H1 (cell line): ENCODE measurements around the gene PIGV. TPM values are rescaled to one million over a fixed set of nuclear protein-coding genes. Genes with fewer than 3 reads are reported as not detected.

Experiments
- CTCF ChIA-PET: fragments of 300-600 bp; sonication (Branson Sonifier 250); formaldehyde crosslinking; loops from one replicate; lab custom pipeline; 2021; ENCODE audit not compliant: partially characterized antibody; lab: Charles Lee
- POLR2A ChIA-PET: fragments of 300-600 bp; sonication (Branson Sonifier 250); formaldehyde crosslinking; loops from one replicate; lab custom pipeline; 2021; ENCODE audit warnings: inconsistent platforms; ENCODE audit not compliant: partially characterized antibody; lab: Charles Lee
- DNase-seq, 2 experiments: peaks; one replicate each; pipeline versions ENCODE4 v3.0.0 to v3.0.0-alpha.2; 2010 to 2022; ENCODE audit warnings: low spot score in 2 of 2, low read depth in 1 of 2, mixed read lengths in 1 of 2
- FAIRE-seq: peaks from 2 replicates; lab custom pipeline; 2011; peaks lifted over from hg19 to GRCh38; lab: Jason Lieb, UNC
- H2AFZ ChIP-seq: 2 replicates; pipeline ENCODE4 v1.8.1; 2012; ENCODE audit warnings: low read length, inconsistent platforms
- H2AK5ac ChIP-seq: 2 replicates; pipeline ENCODE4 v1.6.1; 2013; ENCODE audit warnings: low read depth, low read length
- H2BK120ac ChIP-seq: replicated peaks from 2 replicates; pipeline ENCODE3; 2013; ENCODE audit warnings: low read depth, low read length, inconsistent platforms
- H2BK12ac ChIP-seq: 2 replicates; pipeline ENCODE4 v1.6.1; 2013; ENCODE audit warnings: low read depth, low read length
- H2BK15ac ChIP-seq: 2 replicates; pipeline ENCODE4 v1.6.1; 2013; ENCODE audit warnings: low read length
- H2BK20ac ChIP-seq: 2 replicates; pipeline ENCODE4 v1.6.1; 2013; ENCODE audit warnings: low read length
- H2BK5ac ChIP-seq: 2 replicates; pipeline ENCODE4 v1.6.1; 2013; ENCODE audit warnings: low read depth, low read length
- H3K14ac ChIP-seq: 2 replicates; pipeline ENCODE4 v1.6.1; 2013; ENCODE audit warnings: inconsistent platforms; ENCODE audit not compliant: insufficient read length
- H3K18ac ChIP-seq: 2 replicates; pipeline ENCODE4 v1.6.1; 2013; ENCODE audit warnings: low read length; ENCODE audit errors: extremely low read depth
- H3K23ac ChIP-seq: 2 replicates; pipeline ENCODE4 v1.6.1; 2013; ENCODE audit warnings: inconsistent platforms; ENCODE audit not compliant: insufficient read length
- H3K23me2 ChIP-seq: 2 replicates; pipeline ENCODE4 v1.6.1; 2013; ENCODE audit warnings: low read depth, low read length
- H3K27ac ChIP-seq: 2 replicates; pipeline ENCODE4 v1.6.1; 2011; ENCODE audit warnings: low read depth, low read length, inconsistent platforms
- H3K27me3 ChIP-seq, 4 experiments: replicated peaks in 1 of 4; 1 replicate in 1 of 4; 2 replicates in 3 of 4; pipeline versions ENCODE4 v1.6.1 to v1.8.1; 2011 to 2013; ENCODE audit warnings: low read length in 3 of 4, mild to moderate bottlenecking in 3 of 4, inconsistent platforms in 2 of 4, mixed read lengths in 2 of 4, moderate library complexity in 1 of 4; ENCODE audit not compliant: control insufficient read depth in 3 of 4, insufficient read depth in 3 of 4; ENCODE audit errors: extremely low read depth in 1 of 4
- H3K36me3 ChIP-seq, 4 experiments: 2 replicates each; pipeline versions ENCODE4 v1.6.1 to v1.8.1; 2011 to 2013; ENCODE audit warnings: mild to moderate bottlenecking in 4 of 4, low read length in 3 of 4, moderate library complexity in 2 of 4, control low read depth in 1 of 4, inconsistent platforms in 1 of 4; ENCODE audit not compliant: insufficient read depth in 4 of 4, control insufficient read depth in 2 of 4
- H3K4ac ChIP-seq: replicated peaks from 2 replicates; pipeline ENCODE3; 2013; ENCODE audit warnings: low read length, low read depth, mixed read lengths, inconsistent platforms; ENCODE audit not compliant: insufficient read length
- H3K4me1 ChIP-seq, 4 experiments: replicated peaks in 1 of 4; 1 replicate in 1 of 4; 2 replicates in 3 of 4; pipeline versions ENCODE4 v1.6.1 to v1.8.1; 2011 to 2013; ENCODE audit warnings: low read length in 3 of 4, inconsistent platforms in 2 of 4, mixed read lengths in 1 of 4; ENCODE audit not compliant: insufficient read depth in 4 of 4, control insufficient read depth in 3 of 4
- H3K4me2 ChIP-seq, 2 experiments: 2 replicates each; pipeline versions ENCODE4 v1.6.1 to v1.8.1; 2011 to 2013; ENCODE audit warnings: low read depth in 2 of 2, low read length in 2 of 2, control low read depth in 1 of 2, inconsistent platforms in 1 of 2, mild to moderate bottlenecking in 1 of 2; ENCODE audit not compliant: insufficient read depth in 1 of 2
- H3K4me3 ChIP-seq, 4 experiments: fragments of 200-600, 300-600 bp in 1 of 4; sonication (generic), shearing (Covaris generic), sonication (Bioruptor Twin) in 1 of 4; 2 replicates each; pipeline versions ENCODE4 v1.5.1 to v1.8.1; 2011 to 2016; ENCODE audit warnings: low read length in 4 of 4, low read depth in 3 of 4, control low read depth in 2 of 4, inconsistent platforms in 2 of 4, mild to moderate bottlenecking in 2 of 4, mixed read lengths in 1 of 4, moderate library complexity in 1 of 4; ENCODE audit not compliant: insufficient read depth in 2 of 4; ENCODE audit errors: extremely low read depth in 1 of 4
- H3K56ac ChIP-seq: replicated peaks from 2 replicates; pipeline ENCODE3; 2013; ENCODE audit warnings: low read depth, mild to moderate bottlenecking, mixed read lengths, low read length, inconsistent platforms; ENCODE audit not compliant: insufficient read length
- H3K79me1 ChIP-seq: 2 replicates; pipeline ENCODE4 v1.6.1; 2013; ENCODE audit warnings: low read depth, low read length, control low read depth
- H3K79me2 ChIP-seq, 2 experiments: 2 replicates each; pipeline versions ENCODE4 v1.6.1 to v1.8.1; 2012 to 2013; ENCODE audit warnings: low read length in 2 of 2, mild to moderate bottlenecking in 2 of 2, inconsistent platforms in 1 of 2; ENCODE audit not compliant: insufficient read depth in 2 of 2, control insufficient read depth in 1 of 2
- H3K9ac ChIP-seq, 4 experiments: replicated peaks in 1 of 4; 1 replicate in 1 of 4; 2 replicates in 3 of 4; pipeline versions ENCODE4 v1.6.1 to v1.8.1; 2011 to 2013; ENCODE audit warnings: low read depth in 3 of 4, low read length in 3 of 4, control low read depth in 2 of 4, mild to moderate bottlenecking in 2 of 4, moderate library complexity in 2 of 4, inconsistent platforms in 1 of 4; ENCODE audit errors: extremely low read depth in 1 of 4
- H3K9me3 ChIP-seq, 2 experiments: 2 replicates each; pipeline versions ENCODE4 v1.6.1 to v1.8.1; 2012 to 2013; ENCODE audit warnings: mild to moderate bottlenecking in 2 of 2, moderate library complexity in 2 of 2, control low read depth in 1 of 2, inconsistent platforms in 1 of 2, low read depth in 1 of 2, low read length in 1 of 2, mixed read lengths in 1 of 2; ENCODE audit not compliant: insufficient read depth in 2 of 2
- H4K20me1 ChIP-seq, 2 experiments: replicated peaks in 1 of 2; 2 replicates each; pipeline versions ENCODE3 to v1.8.1; 2011 to 2013; ENCODE audit warnings: inconsistent platforms in 2 of 2, low read length in 2 of 2, mild to moderate bottlenecking in 1 of 2; ENCODE audit not compliant: insufficient read depth in 2 of 2, control insufficient read depth in 1 of 2
- H4K5ac ChIP-seq: 2 replicates; pipeline ENCODE4 v1.6.1; 2013; ENCODE audit warnings: low read length, low read depth, mixed read lengths, inconsistent platforms; ENCODE audit not compliant: insufficient read length
- H4K8ac ChIP-seq: 2 replicates; pipeline ENCODE4 v1.8.0; 2013; ENCODE audit warnings: mild to moderate bottlenecking, moderate library complexity, low read length, inconsistent platforms; ENCODE audit not compliant: insufficient read depth; ENCODE audit errors: extremely low read depth
- H4K91ac ChIP-seq: replicated peaks from 2 replicates; pipeline ENCODE3; 2013; ENCODE audit warnings: low read length, mixed read lengths, inconsistent platforms; ENCODE audit not compliant: insufficient read length
- CBX5 ChIP-seq: fragments of 300-800, 300-1000 bp; sonication (generic); IDR thresholded peaks from 2 replicates; pipeline ENCODE4 v1.7.1; 2016; ENCODE audit warnings: antibody characterized with exemption, low read length, low read depth
- CBX8 ChIP-seq: fragments of 300-800, 300-1000 bp; sonication (generic); IDR thresholded peaks from 2 replicates; pipeline ENCODE4 v1.7.1; 2016; ENCODE audit warnings: low read depth, low read length, borderline replicate concordance
- CEBPB ChIP-seq: IDR thresholded peaks from 2 replicates; pipeline ENCODE4 v1.6.1; 2012; ENCODE audit warnings: low read depth, low read length
- CTBP2 ChIP-seq: IDR thresholded peaks from 2 replicates; pipeline ENCODE4 v1.7.0; 2011; ENCODE audit warnings: borderline replicate concordance, mild to moderate bottlenecking, moderate library complexity, mixed read lengths, low read length; ENCODE audit not compliant: insufficient read depth, insufficient read length
- JUND ChIP-seq: IDR thresholded peaks from 2 replicates; pipeline ENCODE4 v1.6.1; 2011; ENCODE audit warnings: mild to moderate bottlenecking, improper control_type of control experiment, low read length
- MAFK ChIP-seq: IDR thresholded peaks from 2 replicates; pipeline ENCODE4 v1.6.1; 2012; ENCODE audit warnings: low read depth, mild to moderate bottlenecking, improper control_type of control experiment, low read length
- SP1 ChIP-seq: IDR thresholded peaks from 2 replicates; pipeline ENCODE4 v1.6.1; 2011; ENCODE audit warnings: low read depth, low read length
- WGBS, 2 experiments: shearing (Covaris generic) in 1 of 2; methylation state at CpG; one replicate each; pipeline versions ENCODE4 v1.1.6 to v1.1.7; 2013 to 2015; ENCODE audit warnings: low lambda C conversion rate in 2 of 2, mixed read lengths in 2 of 2, inconsistent platforms in 1 of 2, low coverage in 1 of 2, missing lambda C conversion rate in 1 of 2; ENCODE audit not compliant: insufficient replicate concordance in 2 of 2, insufficient coverage in 1 of 2, insufficient read length in 1 of 2; ENCODE audit errors: extremely low coverage in 1 of 2, missing lambda C conversion rate in 1 of 2; 5-methylcytosine and 5-hydroxymethylcytosine counted together
- polyA plus RNA-seq, 7 experiments: library from polyadenylated mRNA; depleted of rRNA in 3 of 7; stranded (reverse) in 5 of 7; unstranded in 2 of 7; fragments of >200 nt in 5 of 7; fragments of 200-250 nt in 2 of 7; gene quantifications; 1 replicate in 5 of 7; 2 replicates in 1 of 7; 4 replicates in 1 of 7; pipeline versions ENCODE4 v1.2.1 to v1.2.3, GENCODE V29; 2011 to 2013; ENCODE audit warnings: missing spikeins in 2 of 7, mixed read lengths in 2 of 7
- total RNA-seq: library from RNA; stranded (reverse); fragmentation: NEBNext Ultra II Directional; extraction: Animal tissue kit (Norgen Biotek cat#: 25700); gene quantifications from 2 replicates; pipeline ENCODE4 v1.2.1, GENCODE V29; 2021
- TF ChIP-seq, protein P1 (sequence below): IDR thresholded peaks from 2 replicates; pipeline ENCODE4 v1.6.1; 2011; ENCODE audit warnings: low read depth, mild to moderate bottlenecking, low read length; ENCODE audit not compliant: insufficient read depth
- TF ChIP-seq, protein P2 (sequence below): IDR thresholded peaks from 2 replicates; pipeline ENCODE4 v1.6.1; 2011; ENCODE audit warnings: low read length, improper control_type of control experiment

The PIGV gene
- total and polyA plus RNA-seq, 2 of the 8 experiments (the other 6 are each of a cell fraction or from before 2014, with no cell fraction given): 8.5 to 20.9 TPM

DNA sequence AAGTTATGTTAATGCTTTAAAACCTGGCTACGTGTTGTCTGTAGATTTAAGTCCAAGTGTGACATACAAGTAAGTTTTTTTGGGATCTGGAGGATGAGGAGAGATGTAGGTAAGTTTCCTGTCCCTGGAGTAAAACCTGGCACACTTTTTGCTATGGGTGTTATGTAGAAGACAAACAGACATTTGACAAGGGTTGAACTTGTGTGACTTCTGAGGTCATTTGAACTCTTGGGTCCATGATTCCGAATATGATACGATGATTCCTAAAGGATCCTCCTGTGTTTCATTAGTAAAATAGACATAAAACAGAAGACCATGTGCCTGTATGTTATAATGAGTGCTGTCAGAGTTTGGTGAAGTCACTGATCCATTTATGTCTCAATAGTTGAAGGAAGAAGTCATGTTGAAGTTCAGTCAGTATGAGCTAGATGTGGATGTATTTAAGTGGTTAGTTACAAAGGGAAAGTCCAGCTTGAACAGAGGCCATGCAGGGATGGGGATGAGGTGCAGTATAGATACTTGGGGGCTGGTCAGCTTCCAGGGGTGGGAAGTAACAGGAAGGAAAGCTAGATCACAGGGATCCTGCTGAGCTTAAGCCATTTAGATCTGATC, 47.6 kb upstream of the PIGV start:
- ChIA-PET POLR2A (no interaction called here), CTCF (interaction anchor here (1.1 kb wide), 1 partner anchor 202 kb away, joined by 3 read pairs; no protein-coding TSS in a partner anchor)
- Histone ChIP-seq H3K4me1 (peaks cover 0 to 7% (median 1%) of the 10 kb centered on the region in 4 experiments; a peak in 1 of 7 replicates), H4K91ac (no peak overlapping the region), H2AFZ (no peak overlapping the region), H3K27ac (no peak overlapping the region), H3K4me3 (no peak overlapping the region), H3K36me3 (peaks cover 17 to 75% (median 31%) of the 10 kb centered on the region in 4 experiments), H3K79me1 (peaks cover 8% of the 10 kb centered on the region), H4K5ac (no peak overlapping the region), H2BK15ac (no peak overlapping the region), H3K79me2 (peaks cover 0 to 62% of the 10 kb centered on the region in 2 experiments), H3K23ac (no peak overlapping the region), H4K8ac (no peak overlapping the region), H4K20me1 (peaks cover 2 to 11% of the 10 kb centered on the region in 2 experiments), H3K27me3 (no peaks in the 10 kb centered on the region), H2BK20ac (no peak overlapping the region), H3K4me2 (no peak overlapping the region), H3K18ac (no peak overlapping the region), H2BK12ac (no peak overlapping the region), H3K23me2 (no peaks in the 10 kb centered on the region; the same call in 1 of the 2 replicates), H2BK120ac (no peak overlapping the region), H3K56ac (no peak overlapping the region), H3K14ac (no peak overlapping the region), H3K4ac (no peak overlapping the region), H3K9me3 (no peaks in the 10 kb centered on the region), H3K9ac (no peak overlapping the region), H2AK5ac (no peak overlapping the region), H2BK5ac (no peak overlapping the region)
- DNase-seq: no peak
- WGBS, 2 experiments: 93% methylated on average over 3 of the region's 3 CpGs; no CpG with 5 or more reads in 1 of the 2 experiments
- FAIRE-seq: no peak
- no peak for TF ChIP-seq MAFK
- no peak for TF ChIP-seq CBX8
- no peak for TF ChIP-seq CBX5
- TF ChIP-seq CTBP2: no peak
- TF ChIP-seq, protein P1, sequence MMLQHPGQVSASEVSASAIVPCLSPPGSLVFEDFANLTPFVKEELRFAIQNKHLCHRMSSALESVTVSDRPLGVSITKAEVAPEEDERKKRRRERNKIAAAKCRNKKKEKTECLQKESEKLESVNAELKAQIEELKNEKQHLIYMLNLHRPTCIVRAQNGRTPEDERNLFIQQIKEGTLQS: no peak
- no peak for TF ChIP-seq SP1
- no peak for TF ChIP-seq CEBPB
- TF ChIP-seq, protein P2, sequence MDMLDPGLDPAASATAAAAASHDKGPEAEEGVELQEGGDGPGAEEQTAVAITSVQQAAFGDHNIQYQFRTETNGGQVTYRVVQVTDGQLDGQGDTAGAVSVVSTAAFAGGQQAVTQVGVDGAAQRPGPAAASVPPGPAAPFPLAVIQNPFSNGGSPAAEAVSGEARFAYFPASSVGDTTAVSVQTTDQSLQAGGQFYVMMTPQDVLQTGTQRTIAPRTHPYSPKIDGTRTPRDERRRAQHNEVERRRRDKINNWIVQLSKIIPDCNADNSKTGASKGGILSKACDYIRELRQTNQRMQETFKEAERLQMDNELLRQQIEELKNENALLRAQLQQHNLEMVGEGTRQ: no peak
- TF ChIP-seq JUND: no peak
